ENCODE measurements around the gene BAIAP3.

The BAIAP3 gene

GRCh38 chr16:1333149-1333812 is at the start of gene BAIAP3:
Gene BAIAP3, plus strand, starts transcription at chr16:1333645. Its CDS starts 4,905 bp downstream, at chr16:1338550.
- Histone ChIP-seq H3K9ac (ENCODE audit: low read length in 2 of 2) (no peak within 1 kb of the TSS), H3K4me3 (ENCODE audit: low read length in 2 of 2) (peak within 1 kb of the TSS in 1 of 2 donors; percentile 60), H3K36me3 (ENCODE audit: control insufficient read depth in 2 of 2, insufficient read depth in 2 of 2, low read length in 2 of 2) (no peaks in the 10 kb centered on the region), H3K27me3 (ENCODE audit: control insufficient read depth in 1 of 2, insufficient read depth in 2 of 2, low read length in 2 of 2) (peaks cover 24 to 51% of the 10 kb centered on the region in 2 donors), H3K27ac (ENCODE audit: low read length) (no peak within 1 kb of the TSS), H3K4me1 (ENCODE audit: control insufficient read depth, insufficient read depth, low read length) (peaks cover 24% of the 10 kb centered on the region), H3K9me3 (ENCODE audit: control insufficient read depth in 2 of 2, low read length in 2 of 2) (peaks cover 0 to 3% of the 10 kb centered on the region in 2 donors)

GRCh38 chr16:1283996-1284616 is 49.3 kb upstream of the BAIAP3 start:
- no peak overlapping the region for H3K27ac ChIP-seq (ENCODE audit: low read length)
- no peak overlapping the region for H3K4me3 ChIP-seq (ENCODE audit: low read length in 2 of 2)
- H3K36me3 ChIP-seq (ENCODE audit: control insufficient read depth in 2 of 2, insufficient read depth in 2 of 2, low read length in 2 of 2) = no peaks in the 10 kb centered on the region
- H3K4me1 ChIP-seq (ENCODE audit: control insufficient read depth, insufficient read depth, low read length) = no peaks in the 10 kb centered on the region
- no peak overlapping the region for H3K9ac ChIP-seq (ENCODE audit: low read length in 2 of 2)
- H3K9me3 ChIP-seq (ENCODE audit: control insufficient read depth in 2 of 2, low read length in 2 of 2) = no peaks in the 10 kb centered on the region
- peaks cover 23 to 33% of the 10 kb centered on the region in 2 donors for H3K27me3 ChIP-seq (ENCODE audit: control insufficient read depth in 1 of 2, insufficient read depth in 2 of 2, low read length in 2 of 2)

- no peaks in the 10 kb centered on the region for H3K9me3 ChIP-seq (ENCODE audit: control insufficient read depth in 2 of 2, low read length in 2 of 2)
- H3K4me1 ChIP-seq (ENCODE audit: control insufficient read depth, insufficient read depth, low read length) = no peaks in the 10 kb centered on the region
- no peaks in the 10 kb centered on the region for H3K36me3 ChIP-seq (ENCODE audit: control insufficient read depth in 2 of 2, insufficient read depth in 2 of 2, low read length in 2 of 2)
- no peak overlapping the region for H3K27ac ChIP-seq (ENCODE audit: low read length)
- H3K9ac ChIP-seq (ENCODE audit: low read length in 2 of 2) = no peak overlapping the region
- no peak overlapping the region for H3K4me3 ChIP-seq (ENCODE audit: low read length in 2 of 2)
- H3K27me3 ChIP-seq (ENCODE audit: control insufficient read depth in 1 of 2, insufficient read depth in 2 of 2, low read length in 2 of 2) = peaks cover 28 to 44% of the 10 kb centered on the region in 2 donors
These were observed 47.6 kb upstream of the BAIAP3 start for GRCh38 chr16:1285669-1286512.

- H3K4me1 ChIP-seq (ENCODE audit: control insufficient read depth, insufficient read depth, low read length) = no peaks in the 10 kb centered on the region
- no peak overlapping the region for H3K4me3 ChIP-seq (ENCODE audit: low read length in 2 of 2)
- H3K27ac ChIP-seq (ENCODE audit: low read length) = no peak overlapping the region
- H3K9me3 ChIP-seq (ENCODE audit: control insufficient read depth in 2 of 2, low read length in 2 of 2) = no peaks in the 10 kb centered on the region
- peaks cover 34 to 51% of the 10 kb centered on the region in 2 donors for H3K27me3 ChIP-seq (ENCODE audit: control insufficient read depth in 1 of 2, insufficient read depth in 2 of 2, low read length in 2 of 2)
- no peak overlapping the region for H3K9ac ChIP-seq (ENCODE audit: low read length in 2 of 2)
- H3K36me3 ChIP-seq (ENCODE audit: control insufficient read depth in 2 of 2, insufficient read depth in 2 of 2, low read length in 2 of 2) = no peaks in the 10 kb centered on the region
These were observed 46.8 kb upstream of the BAIAP3 start for GRCh38 chr16:1286513-1287094.

GRCh38 chr16:1287982-1288670 is 45.3 kb upstream of the BAIAP3 start:
- H3K4me3 ChIP-seq (ENCODE audit: low read length in 2 of 2) = no peak overlapping the region
- no peaks in the 10 kb centered on the region for H3K9me3 ChIP-seq (ENCODE audit: control insufficient read depth in 2 of 2, low read length in 2 of 2)
- H3K27me3 ChIP-seq (ENCODE audit: control insufficient read depth in 1 of 2, insufficient read depth in 2 of 2, low read length in 2 of 2) = peaks cover 36 to 55% of the 10 kb centered on the region in 2 donors
- no peaks in the 10 kb centered on the region for H3K36me3 ChIP-seq (ENCODE audit: control insufficient read depth in 2 of 2, insufficient read depth in 2 of 2, low read length in 2 of 2)
- no peak overlapping the region for H3K27ac ChIP-seq (ENCODE audit: low read length)
- no peaks in the 10 kb centered on the region for H3K4me1 ChIP-seq (ENCODE audit: control insufficient read depth, insufficient read depth, low read length)
- H3K9ac ChIP-seq (ENCODE audit: low read length in 2 of 2) = no peak overlapping the region

GRCh38 chr16:1288813-1289476 is 44.5 kb upstream of the BAIAP3 start:
- H3K9me3 ChIP-seq (ENCODE audit: control insufficient read depth in 2 of 2, low read length in 2 of 2) = no peaks in the 10 kb centered on the region
- no peak overlapping the region for H3K4me3 ChIP-seq (ENCODE audit: low read length in 2 of 2)
- H3K9ac ChIP-seq (ENCODE audit: low read length in 2 of 2) = no peak overlapping the region
- peaks cover 36 to 55% of the 10 kb centered on the region in 2 donors for H3K27me3 ChIP-seq (ENCODE audit: control insufficient read depth in 1 of 2, insufficient read depth in 2 of 2, low read length in 2 of 2)
- H3K36me3 ChIP-seq (ENCODE audit: control insufficient read depth in 2 of 2, insufficient read depth in 2 of 2, low read length in 2 of 2) = no peaks in the 10 kb centered on the region
- no peaks in the 10 kb centered on the region for H3K4me1 ChIP-seq (ENCODE audit: control insufficient read depth, insufficient read depth, low read length)
- H3K27ac ChIP-seq (ENCODE audit: low read length) = no peak overlapping the region

GRCh38 chr16:1289477-1289866 is 44.0 kb upstream of the BAIAP3 start:
- no peaks in the 10 kb centered on the region for H3K36me3 ChIP-seq (ENCODE audit: control insufficient read depth in 2 of 2, insufficient read depth in 2 of 2, low read length in 2 of 2)
- H3K9ac ChIP-seq (ENCODE audit: low read length in 2 of 2) = no peak overlapping the region
- no peak overlapping the region for H3K27ac ChIP-seq (ENCODE audit: low read length)
- H3K4me3 ChIP-seq (ENCODE audit: low read length in 2 of 2) = no peak overlapping the region
- no peaks in the 10 kb centered on the region for H3K4me1 ChIP-seq (ENCODE audit: control insufficient read depth, insufficient read depth, low read length)
- H3K9me3 ChIP-seq (ENCODE audit: control insufficient read depth in 2 of 2, low read length in 2 of 2) = no peaks in the 10 kb centered on the region
- peaks cover 38 to 53% of the 10 kb centered on the region in 2 donors for H3K27me3 ChIP-seq (ENCODE audit: control insufficient read depth in 1 of 2, insufficient read depth in 2 of 2, low read length in 2 of 2)

- Histone ChIP-seq H3K27me3 (ENCODE audit: control insufficient read depth in 1 of 2, insufficient read depth in 2 of 2, low read length in 2 of 2) (peaks cover 38 to 53% of the 10 kb centered on the region in 2 donors), H3K36me3 (ENCODE audit: control insufficient read depth in 2 of 2, insufficient read depth in 2 of 2, low read length in 2 of 2) (no peaks in the 10 kb centered on the region), H3K9me3 (ENCODE audit: control insufficient read depth in 2 of 2, low read length in 2 of 2) (no peaks in the 10 kb centered on the region), H3K9ac (ENCODE audit: low read length in 2 of 2) (no peak overlapping the region), H3K27ac (ENCODE audit: low read length) (no peak overlapping the region), H3K4me3 (ENCODE audit: low read length in 2 of 2) (no peak overlapping the region), H3K4me1 (ENCODE audit: control insufficient read depth, insufficient read depth, low read length) (no peaks in the 10 kb centered on the region)
These were observed 43.4 kb upstream of the BAIAP3 start for GRCh38 chr16:1290063-1290501.

GRCh38 chr16:1290860-1291575 is 42.4 kb upstream of the BAIAP3 start:
- H3K9ac ChIP-seq (ENCODE audit: low read length in 2 of 2) = no peak overlapping the region
- no peaks in the 10 kb centered on the region for H3K4me1 ChIP-seq (ENCODE audit: control insufficient read depth, insufficient read depth, low read length)
- H3K9me3 ChIP-seq (ENCODE audit: control insufficient read depth in 2 of 2, low read length in 2 of 2) = no peaks in the 10 kb centered on the region
- H3K4me3 ChIP-seq (ENCODE audit: low read length in 2 of 2) = no peak overlapping the region
- H3K36me3 ChIP-seq (ENCODE audit: control insufficient read depth in 2 of 2, insufficient read depth in 2 of 2, low read length in 2 of 2) = no peaks in the 10 kb centered on the region
- H3K27ac ChIP-seq (ENCODE audit: low read length) = no peak overlapping the region
- H3K27me3 ChIP-seq (ENCODE audit: control insufficient read depth in 1 of 2, insufficient read depth in 2 of 2, low read length in 2 of 2) = peaks cover 35 to 47% of the 10 kb centered on the region in 2 donors
